GM21381 (cell line): ENCODE data around the gene MGAT5B.

Source experiments
- ATAC-seq: cut with Tn5 transposase; IDR thresholded peaks from one replicate; pipeline ENCODE4 v1.9.1; 2021; ENCODE audit warnings: mild to moderate bottlenecking, moderate library complexity; ENCODE audit not compliant: unreplicated experiment

Gene MGAT5B

GRCh38 chr17:76947771-76948170 is 79.6 kb downstream of the MGAT5B start:
- no peak for ATAC-seq

DNA sequence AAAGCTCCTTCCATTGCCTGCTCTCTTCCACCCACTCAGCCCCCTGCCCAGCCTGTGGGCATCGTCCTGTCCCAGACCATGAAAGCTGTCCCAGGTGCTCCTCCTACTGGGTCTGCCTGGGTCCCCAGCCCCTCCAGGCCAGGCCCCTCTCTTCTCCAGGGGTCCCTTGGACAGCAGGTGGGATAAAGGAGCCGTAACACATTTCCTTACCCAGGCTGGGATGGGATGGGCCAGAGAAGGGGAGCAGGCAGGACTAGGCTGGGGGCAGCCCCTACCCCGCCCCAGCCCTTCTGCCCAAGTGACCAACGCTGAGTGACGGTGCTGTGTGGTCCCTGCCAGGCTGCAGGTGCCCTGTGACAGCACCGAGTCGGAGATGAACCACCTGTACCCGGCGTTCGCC is 80.1 kb downstream of the MGAT5B start:
- ATAC-seq = no peak

GRCh38 chr17:76948726-76949342 is 80.6 kb downstream of the MGAT5B start:
- no peak for ATAC-seq

DNA sequence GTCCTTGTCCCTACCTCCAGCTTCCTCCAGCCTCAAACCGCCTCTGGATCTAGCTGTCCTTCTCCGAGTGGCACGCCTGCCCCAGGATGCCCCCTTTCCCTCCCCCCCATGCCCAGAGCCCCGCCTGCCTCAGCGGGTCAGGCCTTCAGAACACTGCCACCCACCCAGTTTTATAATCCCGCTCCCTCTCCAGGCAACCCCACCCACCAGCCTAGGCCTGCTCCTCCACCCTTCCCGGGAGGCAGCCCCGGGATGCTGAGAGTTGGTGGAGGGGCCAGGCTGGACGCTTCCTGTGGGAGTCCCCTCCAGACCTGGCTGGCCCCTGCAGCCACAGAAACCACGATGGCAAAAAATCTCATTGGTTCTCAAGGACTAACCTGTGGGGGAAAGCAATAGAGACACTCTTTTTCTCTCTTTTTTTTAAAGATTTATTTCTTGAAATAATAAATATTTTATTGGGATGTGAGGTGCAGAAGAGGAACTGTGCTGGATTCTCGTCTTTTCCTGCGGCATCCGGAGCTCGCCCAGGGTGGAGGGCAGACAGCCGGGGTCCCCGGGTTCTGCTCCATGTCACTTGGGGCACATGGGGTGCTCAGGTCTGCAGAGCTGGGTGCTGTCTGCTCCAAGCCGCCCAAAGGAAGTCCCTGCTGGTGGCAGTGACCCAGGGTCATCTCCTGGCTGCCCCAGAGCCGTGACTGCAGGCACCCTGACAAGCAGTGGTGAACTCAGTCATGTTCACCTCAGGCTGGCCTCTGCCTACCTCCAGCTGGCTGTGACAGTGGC is 81.9 kb downstream of the MGAT5B start:
- no peak for ATAC-seq

DNA sequence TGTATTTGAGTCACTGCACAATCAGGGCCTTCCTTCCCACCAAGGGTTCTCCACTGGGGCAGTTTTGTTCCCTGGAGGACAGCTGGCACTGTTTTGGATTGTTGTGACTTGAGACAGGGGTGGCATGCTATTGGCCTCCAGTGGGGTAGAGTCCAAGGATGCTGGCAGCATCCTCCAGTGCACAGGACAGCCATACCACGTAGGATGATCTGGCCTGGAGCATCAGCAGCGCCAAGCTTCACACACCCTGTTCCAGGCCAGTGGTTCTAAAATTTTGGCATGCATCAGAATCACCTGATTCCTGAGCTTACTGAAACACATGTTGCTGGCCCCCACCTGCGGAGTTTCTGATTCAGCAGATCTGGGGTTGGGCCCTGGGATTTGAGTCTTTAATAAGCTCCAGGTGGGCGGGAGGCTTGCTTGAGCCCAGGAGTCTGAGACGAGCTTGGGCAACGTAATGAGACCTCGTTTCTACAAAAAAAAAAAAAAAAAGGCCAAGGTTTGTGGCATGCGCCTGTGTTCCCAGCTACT is 83.2 kb downstream of the MGAT5B start:
- no peak for ATAC-seq

GRCh38 chr17:76952402-76952801 is 84.2 kb downstream of the MGAT5B start:
- ATAC-seq = no peak

DNA sequence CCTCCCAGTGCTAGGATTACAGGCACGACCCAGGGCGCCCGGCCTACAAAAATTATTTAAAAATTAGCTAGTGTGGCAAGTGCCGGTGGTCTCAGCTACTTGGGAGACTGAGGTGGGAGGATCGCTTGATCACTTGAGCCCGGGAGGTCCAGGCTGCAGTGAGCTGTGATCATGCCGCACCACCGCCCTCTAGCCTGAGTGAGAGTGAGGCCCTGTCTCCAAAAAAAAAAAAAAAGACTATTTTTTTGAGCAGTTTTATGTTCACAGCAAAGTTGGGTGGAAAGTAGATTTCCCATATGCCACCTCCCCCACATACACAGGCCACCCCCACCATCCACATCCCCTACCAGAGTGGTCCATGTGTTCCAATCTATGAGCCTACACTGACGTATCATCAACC is 84.9 kb downstream of the MGAT5B start:
- ATAC-seq = no peak

- no peak for ATAC-seq
Observed at GRCh38 chr17:76953946-76954345, 85.7 kb downstream of the MGAT5B start.

GRCh38 chr17:76955191-76955590 is 87.0 kb downstream of the MGAT5B start:
- ATAC-seq = no peak

DNA sequence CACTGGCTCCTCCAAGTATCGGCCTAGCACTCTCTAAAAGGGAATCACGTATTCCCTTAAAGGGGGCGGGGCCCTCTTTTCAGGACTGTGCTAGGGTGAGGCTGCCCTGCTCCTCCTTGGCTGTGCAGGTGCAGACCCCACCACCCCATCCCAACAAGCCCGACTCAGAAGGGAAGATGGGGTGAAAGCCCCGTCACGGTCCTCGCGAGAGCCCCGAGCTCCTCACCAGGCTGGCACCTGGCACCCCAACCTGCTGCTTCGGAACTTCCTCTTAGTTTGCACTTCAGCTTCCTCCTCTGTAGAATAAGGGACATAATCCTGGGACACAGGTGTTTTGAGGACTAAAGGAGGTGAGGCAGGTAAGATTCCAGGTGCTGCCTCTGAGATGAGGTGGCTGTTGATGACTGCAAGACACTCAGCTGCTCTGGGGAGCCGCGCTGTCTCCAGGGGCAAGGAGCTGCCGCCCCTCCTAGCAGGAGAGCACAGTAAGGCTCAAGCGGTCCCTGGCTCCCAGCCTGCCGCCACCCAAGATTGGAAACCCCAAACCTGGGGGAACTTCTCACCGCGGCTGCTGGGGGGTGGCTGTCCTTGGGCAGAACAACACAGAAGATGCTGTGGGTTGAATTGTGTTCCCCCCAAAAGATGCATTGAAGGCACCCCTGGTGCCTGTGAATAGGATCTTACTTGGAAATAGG is 88.8 kb downstream of the MGAT5B start:
- no peak for ATAC-seq

- ATAC-seq = no peak
Observed at GRCh38 chr17:76957678-76958464, 89.7 kb downstream of the MGAT5B start.

GRCh38 chr17:76958974-76959373 is 90.8 kb downstream of the MGAT5B start:
- ATAC-seq = no peak

GRCh38 chr17:76961869-76962268 is 93.7 kb downstream of the MGAT5B start:
- no peak for ATAC-seq

DNA sequence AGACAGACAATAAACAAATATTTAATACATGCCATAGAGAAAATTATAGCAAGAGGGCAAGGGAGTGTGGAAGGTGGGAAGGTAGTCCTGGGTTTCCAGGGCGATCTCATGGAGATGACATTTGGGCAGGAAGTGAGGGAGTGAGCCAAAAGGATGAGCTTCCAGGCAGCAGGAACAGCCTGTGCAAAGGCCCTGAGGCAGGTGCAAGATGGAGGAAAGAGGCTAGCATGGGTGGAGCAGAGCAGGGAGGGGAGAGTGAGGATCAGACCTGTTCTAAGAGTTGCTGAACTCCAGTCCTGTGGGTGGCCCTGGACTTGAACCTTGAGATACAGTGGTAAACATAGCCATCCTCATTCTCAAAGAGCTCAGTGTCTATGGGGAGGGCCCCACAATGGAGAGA is 94.7 kb downstream of the MGAT5B start:
- no peak for ATAC-seq

- no peak for ATAC-seq
Observed at GRCh38 chr17:76966016-76966415, 97.8 kb downstream of the MGAT5B start.

GRCh38 chr17:76966486-76967181 is 98.4 kb downstream of the MGAT5B start:
- ATAC-seq = no peak

GRCh38 chr17:76967762-76968161 is 99.6 kb downstream of the MGAT5B start:
- no peak for ATAC-seq

- ATAC-seq = no peak
Observed at GRCh38 chr17:76968707-76969597, 100.7 kb downstream of the MGAT5B start.

- no peak for ATAC-seq
Observed at GRCh38 chr17:76969598-76970172, 101.5 kb downstream of the MGAT5B start.
